Activated CD4-positive, CD25-positive, alpha-beta regulatory T cell treated with anti-CD3 and anti-CD28 coated beads, Interleukin-2, amount 50 U/mL, for 24 hours (primary cell): ENCODE measurements around the gene RSAD1.
A peak's percentile ranks its signal among the peaks of the same experiment; 100 is the strongest.
"Not testable (repeated sequence)": the region's sequence is repeated elsewhere in the genome, so short reads cannot be mapped to it uniquely, and the experiment has no call there.

Experiments used
- ATAC-seq, 2 donors: fragments of 150-1000 bp; cut with Tn5 transposase; one replicate each; pipeline ENCODE4 v1.10.0; 2021; ENCODE audit warnings: mild to moderate bottlenecking in 1 of 2, moderate library complexity in 1 of 2

Gene RSAD1

DNA sequence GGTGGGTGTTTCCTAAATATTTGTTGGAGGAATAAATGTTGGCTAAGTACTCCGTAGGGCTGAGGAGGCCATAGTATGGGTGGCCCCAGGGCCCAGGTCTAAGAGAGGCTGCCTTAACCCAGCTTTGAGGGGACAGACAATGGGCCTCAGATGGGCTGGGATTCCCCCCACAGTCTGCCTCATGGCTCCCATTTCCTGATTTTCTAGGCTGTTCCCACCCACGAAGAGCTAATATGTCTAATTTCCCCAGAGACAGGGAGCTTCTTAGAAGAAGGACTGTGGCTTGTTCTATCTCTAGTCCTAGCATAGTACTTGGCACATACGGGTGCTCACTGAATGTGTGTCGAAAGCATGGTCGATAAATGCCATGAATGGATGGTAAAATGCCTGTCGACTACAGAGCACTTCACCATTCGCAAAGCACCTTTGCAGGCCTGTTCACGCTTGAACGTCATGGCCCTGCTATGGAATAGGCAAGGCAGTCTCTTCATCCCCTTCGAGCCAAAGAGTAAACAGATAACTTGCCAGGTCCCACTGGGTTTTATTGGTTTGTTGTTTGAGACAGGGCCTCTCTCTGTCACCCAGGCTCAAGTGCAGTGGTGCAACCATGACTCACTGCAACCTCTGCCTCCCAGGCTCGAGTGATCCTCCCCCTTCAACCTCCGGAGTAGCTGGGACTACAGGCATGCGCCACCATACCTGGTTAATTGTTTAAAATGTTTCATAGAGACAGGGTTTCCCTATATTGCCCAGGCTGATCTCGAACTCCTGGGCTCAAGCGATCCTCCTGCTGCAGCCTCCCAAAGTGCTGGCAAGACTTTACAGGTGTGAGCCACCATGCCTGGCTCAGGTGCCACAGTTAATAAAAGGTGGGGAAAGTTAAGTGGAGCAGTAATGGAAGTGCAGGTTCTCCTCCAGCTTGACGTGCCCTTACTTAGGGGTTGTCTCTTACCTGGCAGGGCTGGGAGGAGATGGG lies 19.7 kb upstream of the RSAD1 start:
- no peak for ATAC-seq

DNA sequence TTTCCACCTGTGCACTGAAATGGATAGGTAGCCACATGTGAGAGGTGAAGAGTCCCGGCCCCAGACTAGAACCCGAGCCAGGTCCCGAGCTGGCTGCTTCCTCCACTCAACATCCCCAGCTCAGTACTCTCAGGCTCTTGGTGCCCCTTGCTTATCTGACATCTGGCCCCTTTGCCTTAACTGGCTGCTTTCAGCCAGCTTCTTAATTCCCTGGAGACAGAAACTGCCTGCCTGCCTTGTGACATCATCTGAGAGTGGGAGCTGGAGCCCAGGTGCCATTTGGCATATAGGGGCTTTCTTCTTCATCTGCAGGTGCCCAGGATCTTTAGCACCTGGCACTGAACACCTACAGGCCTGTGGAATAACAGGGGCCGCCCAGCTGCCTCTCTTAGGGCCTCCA lies 18.9 kb upstream of the RSAD1 start:
- no peak for ATAC-seq

DNA sequence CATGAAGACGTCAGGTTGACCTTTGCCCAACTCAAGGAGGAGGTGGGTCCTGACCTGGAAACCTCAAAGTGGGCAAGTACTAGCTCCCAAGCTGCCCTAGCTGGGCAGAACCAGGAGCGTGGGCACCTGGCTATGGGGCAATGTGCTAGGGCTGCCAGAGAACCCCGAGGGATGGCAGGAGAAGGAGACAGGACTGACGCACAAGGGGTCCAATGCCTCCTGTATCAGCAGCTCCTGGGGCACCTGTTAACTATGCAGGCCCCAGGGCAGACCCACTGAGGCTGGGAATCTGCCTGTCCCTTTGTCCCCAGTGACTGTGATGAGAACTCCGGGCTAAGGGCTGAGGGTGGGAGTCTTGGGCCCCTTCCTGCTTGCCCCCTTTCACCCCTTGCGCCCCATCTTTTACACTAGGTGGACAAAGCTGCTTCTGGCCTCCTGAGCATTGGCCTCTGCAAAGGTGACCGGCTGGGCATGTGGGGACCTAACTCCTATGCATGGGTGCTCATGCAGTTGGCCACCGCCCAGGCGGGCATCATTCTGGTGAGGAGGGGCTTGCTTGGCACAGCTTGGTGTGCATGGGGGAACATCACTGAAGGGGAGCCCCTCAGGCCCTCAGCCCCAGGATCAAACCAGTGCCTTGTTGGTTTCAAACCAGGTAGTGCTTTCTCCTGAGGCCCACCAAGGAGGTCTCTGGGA lies 17.7 kb upstream of the RSAD1 start:
- no peak for ATAC-seq

- no peak for ATAC-seq
These were observed 17.0 kb upstream of the RSAD1 start for GRCh38 chr17:50461550-50462132.

DNA sequence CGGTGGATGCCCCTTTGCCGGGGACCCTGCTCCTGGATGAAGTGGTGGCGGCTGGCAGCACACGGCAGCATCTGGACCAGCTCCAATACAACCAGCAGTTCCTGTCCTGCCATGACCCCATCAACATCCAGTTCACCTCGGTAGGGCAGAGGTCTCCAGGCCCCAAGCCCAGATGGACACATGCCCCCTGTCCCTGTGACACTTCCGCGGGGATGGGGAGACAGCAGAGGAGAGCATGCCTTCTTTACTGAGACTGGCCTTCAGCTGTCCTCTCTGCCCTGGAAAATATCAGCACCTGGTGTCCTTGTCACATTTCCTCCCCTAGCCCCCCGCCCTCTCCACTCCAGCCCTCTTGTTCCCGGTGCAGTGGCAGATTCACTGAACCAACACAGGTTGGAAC lies 16.2 kb upstream of the RSAD1 start:
- ATAC-seq, result no peak

DNA sequence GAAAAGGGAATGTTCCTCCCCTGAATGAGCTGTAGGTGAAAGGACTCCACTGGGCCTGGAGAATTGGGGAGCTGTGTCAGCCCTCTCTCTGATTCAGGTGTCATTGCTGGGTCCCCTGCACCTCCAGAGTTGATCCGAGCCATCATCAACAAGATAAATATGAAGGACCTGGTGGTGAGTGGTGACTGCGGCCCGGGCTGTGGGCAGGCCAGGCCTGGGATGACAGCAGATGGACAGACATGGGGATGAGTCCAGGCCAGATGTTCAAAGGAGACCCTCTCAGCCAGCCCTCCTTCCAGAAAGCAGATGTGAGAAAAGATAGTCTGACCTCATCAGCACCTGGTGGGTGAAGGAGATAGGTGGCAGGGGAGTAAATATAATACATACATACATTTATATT lies 14.5 kb upstream of the RSAD1 start:
- no peak for ATAC-seq

GRCh38 chr17:50464736-50465135 lies 13.9 kb upstream of the RSAD1 start:
- no peak for ATAC-seq

- ATAC-seq, result no peak
These were observed 13.5 kb upstream of the RSAD1 start for GRCh38 chr17:50465171-50465570.

GRCh38 chr17:50465635-50466034 lies 13.0 kb upstream of the RSAD1 start:
- ATAC-seq, result no peak

- ATAC-seq, result no peak
These were observed 12.1 kb upstream of the RSAD1 start for GRCh38 chr17:50466371-50467113.

GRCh38 chr17:50467114-50467854 lies 11.4 kb upstream of the RSAD1 start:
- ATAC-seq, result no peak

DNA sequence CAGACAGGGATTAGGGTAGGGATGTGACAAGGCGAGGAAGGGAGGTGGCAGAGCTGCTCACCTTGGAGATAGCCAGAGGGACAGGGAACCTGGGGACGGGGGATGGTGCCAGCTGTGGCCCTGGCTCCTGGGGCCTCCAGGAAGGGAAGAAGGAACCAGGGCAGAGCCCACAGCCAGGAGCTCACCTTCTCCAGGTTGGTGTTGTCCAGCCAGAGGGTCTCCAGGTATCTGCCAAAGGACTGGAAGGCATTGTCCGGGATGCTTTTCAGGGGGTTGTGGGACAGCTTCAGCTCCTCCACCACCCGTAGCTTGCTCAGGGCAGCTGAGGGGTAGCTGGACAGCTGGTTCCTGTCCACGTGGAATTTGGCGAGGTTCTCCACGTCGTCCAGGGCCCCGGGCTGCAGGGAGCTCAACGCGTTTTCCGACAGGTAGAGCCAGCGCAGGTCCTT lies 10.8 kb upstream of the RSAD1 start:
- no peak for ATAC-seq

DNA sequence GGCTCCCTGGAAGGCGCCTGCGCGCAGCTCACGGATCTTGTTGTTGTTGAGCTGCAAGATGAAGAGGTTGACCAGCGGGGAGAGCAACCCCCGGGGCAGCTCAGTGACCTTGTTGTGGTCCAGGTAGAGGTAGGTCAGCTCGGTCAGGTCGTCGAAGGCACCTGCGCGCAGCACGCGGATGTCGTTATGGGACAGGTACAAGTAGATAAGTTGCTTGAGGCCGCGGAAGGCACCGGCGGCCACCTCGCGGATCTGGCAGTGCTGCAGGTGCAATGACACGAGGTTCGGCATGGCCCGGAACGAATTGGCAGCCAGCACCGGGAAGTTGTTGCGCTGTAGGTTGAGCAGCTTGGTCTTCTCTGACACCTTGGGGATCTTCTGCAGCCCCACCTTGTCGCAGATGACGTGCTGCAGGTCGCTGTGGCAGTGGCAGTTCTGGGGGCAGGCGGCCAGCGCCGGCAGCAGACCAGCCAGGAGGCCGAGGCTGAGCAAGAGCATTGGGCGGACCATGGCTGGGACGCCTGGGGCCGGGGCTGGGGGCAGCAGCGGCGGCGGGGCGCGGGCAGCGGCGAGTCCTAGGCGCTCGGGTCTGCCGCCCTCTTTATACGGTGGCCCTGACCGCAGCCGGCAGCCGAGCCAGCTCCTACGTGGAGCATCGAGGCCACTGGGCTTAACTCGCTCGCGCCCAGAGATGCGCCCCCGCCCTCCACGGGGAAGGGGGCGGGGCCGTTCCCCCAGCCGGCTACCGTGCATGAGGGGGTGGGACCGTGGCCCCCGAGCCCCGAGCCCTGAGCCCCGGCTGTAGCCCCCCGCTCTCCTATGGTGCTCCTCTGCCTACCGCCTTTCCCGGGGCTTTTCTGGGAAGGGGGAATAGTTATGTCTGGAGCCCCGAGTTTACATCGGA lies 10.1 kb upstream of the RSAD1 start, which contains the start of gene CHAD:
Gene CHAD (minus strand): TSS at position 577 of the 904 bp plus-strand sequence. CDS start 67 bp downstream, at position 510.
- ATAC-seq, result peak in 1 of 2 donors; percentile 25

- no peak for ATAC-seq
These were observed 9.5 kb upstream of the RSAD1 start for GRCh38 chr17:50469208-50469605.

DNA sequence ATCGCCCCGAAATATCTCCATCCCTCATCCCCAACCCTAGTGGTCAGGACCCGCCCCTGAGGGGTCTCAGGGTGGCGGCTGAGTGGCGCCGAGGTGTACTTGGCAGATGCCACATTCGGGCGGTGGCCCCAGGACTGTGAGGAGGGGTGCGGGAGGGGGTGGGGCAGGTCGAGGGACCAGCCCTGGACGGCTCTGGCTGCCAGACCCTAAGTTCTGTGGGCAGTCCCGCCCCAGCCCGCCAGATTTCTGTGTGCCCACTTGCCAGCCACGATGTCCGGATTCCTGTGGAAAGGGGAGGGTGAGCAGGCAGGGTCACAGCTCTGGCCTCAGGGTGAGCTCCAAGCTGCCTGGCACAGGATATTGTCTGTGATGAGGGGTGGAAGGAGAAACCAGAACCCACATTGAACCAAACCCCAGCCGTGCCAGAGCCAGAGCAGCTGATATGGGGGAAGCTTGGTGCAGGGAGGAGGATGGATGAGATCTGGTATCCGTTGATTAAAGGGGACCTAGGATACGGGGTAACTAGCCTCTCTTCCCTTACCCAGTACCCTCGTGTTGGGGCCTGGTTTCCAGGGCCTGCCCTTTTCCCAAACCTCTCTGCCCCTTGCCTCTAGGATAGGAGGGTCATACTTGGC lies 8.9 kb upstream of the RSAD1 start:
- no peak for ATAC-seq

- ATAC-seq, result no peak
These were observed 8.2 kb upstream of the RSAD1 start for GRCh38 chr17:50470426-50470825.

DNA sequence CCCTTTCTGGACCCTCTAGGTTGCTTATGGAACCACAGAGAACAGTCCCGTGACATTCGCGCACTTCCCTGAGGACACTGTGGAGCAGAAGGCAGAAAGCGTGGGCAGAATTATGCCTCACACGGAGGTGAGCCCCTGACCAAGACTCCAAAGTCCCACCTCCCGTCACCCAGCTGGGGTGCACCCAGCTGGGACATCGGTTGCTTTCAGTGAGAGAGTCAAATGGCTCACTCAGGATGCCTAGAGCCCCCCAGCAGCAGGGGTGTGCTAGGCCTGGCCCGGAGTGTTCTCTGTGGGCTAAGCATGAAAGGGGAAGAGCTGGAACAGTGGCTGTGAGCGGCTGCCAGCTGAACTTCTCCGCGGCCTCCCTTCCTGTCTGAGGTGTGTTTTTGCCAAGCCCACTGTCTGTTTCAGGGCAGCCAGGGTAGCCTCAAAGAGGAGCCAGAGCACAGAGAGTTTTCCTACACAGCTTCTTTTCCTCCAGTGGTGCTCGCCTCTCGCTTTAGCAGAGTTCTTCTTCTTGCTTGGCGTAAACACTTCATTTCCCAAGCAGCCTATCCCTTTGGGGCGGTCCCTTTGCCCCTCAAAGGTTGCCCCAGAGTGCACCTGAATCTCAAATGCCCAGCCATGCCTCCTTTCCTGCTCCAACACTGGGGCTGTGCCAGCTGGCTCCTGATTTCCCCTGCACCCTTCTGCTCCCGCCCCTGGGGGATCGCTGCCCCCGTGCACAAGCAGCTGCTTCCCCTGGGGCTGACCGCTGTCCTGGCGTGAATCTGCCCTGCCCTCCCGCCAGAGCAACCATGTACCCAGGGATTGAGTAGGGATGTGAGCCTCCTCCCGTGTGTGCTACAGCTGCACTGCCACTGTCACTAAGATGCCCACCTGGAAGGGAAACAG lies 7.4 kb upstream of the RSAD1 start:
- ATAC-seq, result no peak

GRCh38 chr17:50472286-50472685 lies 6.4 kb upstream of the RSAD1 start:
- ATAC-seq, result no peak

DNA sequence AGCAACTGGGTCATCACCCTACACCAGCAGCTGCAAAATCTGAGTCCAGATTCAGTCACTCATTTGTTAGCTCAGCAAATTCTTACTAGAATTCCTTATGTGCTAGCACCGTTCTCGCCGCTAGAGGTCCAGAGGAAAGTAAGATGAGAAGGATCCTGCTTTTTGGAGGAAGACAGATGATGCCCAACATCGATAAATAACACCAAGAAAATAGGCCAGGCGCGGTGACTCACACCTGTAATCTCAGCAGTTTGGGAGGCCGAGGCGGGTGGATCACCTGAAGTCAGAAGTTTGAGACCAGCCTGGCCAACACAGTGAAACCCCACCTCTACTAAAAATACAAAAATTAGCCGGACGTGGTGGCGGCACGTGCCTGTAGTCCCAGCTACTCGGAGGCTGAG lies 5.9 kb upstream of the RSAD1 start:
- not testable (repeated sequence) for ATAC-seq
